ENCODE measurements around the gene SURF4.
A peak's percentile ranks its signal among the peaks of the same experiment; 100 is the strongest.

Gene SURF4

DNA sequence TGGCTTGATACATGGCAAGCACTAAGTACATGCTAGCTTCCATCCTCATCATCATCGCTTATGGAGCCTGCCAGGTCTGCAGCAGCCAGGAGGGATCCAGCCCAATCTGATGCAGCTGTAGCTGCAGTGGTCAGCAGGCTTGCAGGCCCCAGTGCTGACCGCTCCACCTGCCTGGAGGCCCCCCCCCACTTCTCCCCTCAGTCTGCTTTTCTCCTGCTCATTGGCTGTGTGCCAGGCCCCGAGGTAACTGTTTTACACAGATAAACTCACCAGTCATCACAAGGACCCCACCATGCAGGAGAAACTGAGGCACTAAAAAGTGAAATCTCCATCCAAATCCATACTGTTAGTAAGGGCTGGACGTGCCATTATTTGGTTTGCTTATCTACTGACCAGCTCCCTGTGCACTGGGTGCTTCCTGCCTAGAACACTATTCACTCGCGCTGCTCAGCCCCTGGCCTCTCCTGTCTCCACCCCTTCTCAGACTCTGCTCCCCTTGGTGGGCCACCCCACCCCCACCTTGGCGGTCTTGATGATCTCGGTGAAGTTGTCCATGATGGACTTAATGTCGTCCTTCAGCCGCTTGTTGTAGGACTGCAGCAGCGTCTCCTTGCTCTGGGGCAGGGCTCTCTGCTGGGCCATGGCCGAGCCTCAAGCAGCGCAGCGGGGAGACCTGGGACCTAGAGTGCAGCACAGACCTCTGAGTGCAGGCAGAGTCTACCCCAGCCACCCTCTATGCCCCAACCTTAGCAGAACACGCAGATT is 29.7 kb downstream of the SURF4 start:
- H3K27me3 ChIP-seq (ENCODE audit: control insufficient read depth in 2 of 2, insufficient read depth in 2 of 2, low read length in 2 of 2): no peaks in the 10 kb centered on the region
- H3K27ac ChIP-seq (ENCODE audit: low read depth in 2 of 2, low read length in 2 of 2): peak overlapping the region in 1 of 2 donors; percentile 88
- H3K9ac ChIP-seq (ENCODE audit: low read depth in 1 of 2, low read length in 2 of 2): peak overlapping the region; percentile 68 to 84
- peak overlapping the region; percentile 89 to 95 for H3K4me3 ChIP-seq (ENCODE audit: low read length in 2 of 2)
- peaks cover 18 to 26% of the 10 kb centered on the region in 2 donors for H3K4me1 ChIP-seq (ENCODE audit: control insufficient read depth in 2 of 2, insufficient read depth in 2 of 2, low read length in 2 of 2)
- peaks cover 48 to 61% of the 10 kb centered on the region in 2 donors for H3K36me3 ChIP-seq (ENCODE audit: control insufficient read depth in 2 of 2, insufficient read depth in 2 of 2, low read length in 2 of 2)
- no peaks in the 10 kb centered on the region for H3K9me3 ChIP-seq (ENCODE audit: control insufficient read depth in 2 of 2, low read length in 2 of 2)

DNA sequence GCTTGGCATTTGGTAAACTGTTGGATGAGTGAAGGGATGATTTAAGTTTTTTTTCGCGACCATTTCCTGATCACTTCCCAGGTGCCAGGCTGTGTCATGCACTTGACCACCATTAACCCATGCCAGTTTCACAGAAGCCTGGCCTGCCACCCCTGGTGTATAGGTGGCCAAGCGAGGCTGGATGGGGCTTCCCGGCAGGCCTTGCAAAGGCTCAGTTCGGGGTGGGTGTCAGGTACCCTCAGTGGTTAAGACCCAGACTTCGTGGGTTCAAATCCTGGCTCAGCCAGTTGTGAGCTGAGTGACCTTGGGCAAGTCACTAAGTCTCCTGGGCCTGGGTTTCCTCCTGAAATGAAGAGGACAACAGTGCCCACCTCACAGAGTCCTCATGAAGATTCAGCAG is 30.3 kb downstream of the SURF4 start:
- Histone ChIP-seq H3K9me3 (ENCODE audit: control insufficient read depth in 2 of 2, low read length in 2 of 2) (no peaks in the 10 kb centered on the region), H3K9ac (ENCODE audit: low read depth in 1 of 2, low read length in 2 of 2) (no peak overlapping the region), H3K36me3 (ENCODE audit: control insufficient read depth in 2 of 2, insufficient read depth in 2 of 2, low read length in 2 of 2) (peaks cover 42 to 61% of the 10 kb centered on the region in 2 donors), H3K27me3 (ENCODE audit: control insufficient read depth in 2 of 2, insufficient read depth in 2 of 2, low read length in 2 of 2) (no peaks in the 10 kb centered on the region), H3K27ac (ENCODE audit: low read depth in 2 of 2, low read length in 2 of 2) (no peak overlapping the region), H3K4me1 (ENCODE audit: control insufficient read depth in 2 of 2, insufficient read depth in 2 of 2, low read length in 2 of 2) (peaks cover 18 to 26% of the 10 kb centered on the region in 2 donors), H3K4me3 (ENCODE audit: low read length in 2 of 2) (no peak overlapping the region)

GRCh38 chr9:133344979-133345378 is 30.9 kb downstream of the SURF4 start:
- H3K9ac ChIP-seq (ENCODE audit: low read depth in 1 of 2, low read length in 2 of 2): no peak overlapping the region
- peaks cover 18 to 26% of the 10 kb centered on the region in 2 donors for H3K4me1 ChIP-seq (ENCODE audit: control insufficient read depth in 2 of 2, insufficient read depth in 2 of 2, low read length in 2 of 2)
- peaks cover 36 to 61% of the 10 kb centered on the region in 2 donors for H3K36me3 ChIP-seq (ENCODE audit: control insufficient read depth in 2 of 2, insufficient read depth in 2 of 2, low read length in 2 of 2)
- no peak overlapping the region for H3K27ac ChIP-seq (ENCODE audit: low read depth in 2 of 2, low read length in 2 of 2)
- no peak overlapping the region for H3K4me3 ChIP-seq (ENCODE audit: low read length in 2 of 2)
- H3K9me3 ChIP-seq (ENCODE audit: control insufficient read depth in 2 of 2, low read length in 2 of 2): no peaks in the 10 kb centered on the region
- no peaks in the 10 kb centered on the region for H3K27me3 ChIP-seq (ENCODE audit: control insufficient read depth in 2 of 2, insufficient read depth in 2 of 2, low read length in 2 of 2)

GRCh38 chr9:133344071-133344470 is 31.8 kb downstream of the SURF4 start:
- H3K36me3 ChIP-seq (ENCODE audit: control insufficient read depth in 2 of 2, insufficient read depth in 2 of 2, low read length in 2 of 2): peaks cover 27 to 56% of the 10 kb centered on the region in 2 donors
- H3K9me3 ChIP-seq (ENCODE audit: control insufficient read depth in 2 of 2, low read length in 2 of 2): no peaks in the 10 kb centered on the region
- H3K4me1 ChIP-seq (ENCODE audit: control insufficient read depth in 2 of 2, insufficient read depth in 2 of 2, low read length in 2 of 2): peaks cover 12 to 21% of the 10 kb centered on the region in 2 donors

GRCh38 chr9:133342570-133342969 is 33.3 kb downstream of the SURF4 start:
- Histone ChIP-seq H3K4me3 (ENCODE audit: low read length in 2 of 2) (no peak overlapping the region), H3K4me1 (ENCODE audit: control insufficient read depth in 2 of 2, insufficient read depth in 2 of 2, low read length in 2 of 2) (peaks cover 10 to 15% of the 10 kb centered on the region in 2 donors), H3K27ac (ENCODE audit: low read depth in 2 of 2, low read length in 2 of 2) (no peak overlapping the region), H3K9me3 (ENCODE audit: control insufficient read depth in 2 of 2, low read length in 2 of 2) (no peaks in the 10 kb centered on the region), H3K36me3 (ENCODE audit: control insufficient read depth in 2 of 2, insufficient read depth in 2 of 2, low read length in 2 of 2) (peaks cover 26 to 55% of the 10 kb centered on the region in 2 donors), H3K27me3 (ENCODE audit: control insufficient read depth in 2 of 2, insufficient read depth in 2 of 2, low read length in 2 of 2) (no peaks in the 10 kb centered on the region), H3K9ac (ENCODE audit: low read depth in 1 of 2, low read length in 2 of 2) (no peak overlapping the region)

More at GRCh38 chr9:133344071-133344470, 31.8 kb downstream of the SURF4 start:
- no peak overlapping the region for H3K4me3 ChIP-seq (ENCODE audit: low read length in 2 of 2)
- H3K27ac ChIP-seq (ENCODE audit: low read depth in 2 of 2, low read length in 2 of 2): no peak overlapping the region
- no peak overlapping the region for H3K9ac ChIP-seq (ENCODE audit: low read depth in 1 of 2, low read length in 2 of 2)
- H3K27me3 ChIP-seq (ENCODE audit: control insufficient read depth in 2 of 2, insufficient read depth in 2 of 2, low read length in 2 of 2): no peaks in the 10 kb centered on the region

DNA sequence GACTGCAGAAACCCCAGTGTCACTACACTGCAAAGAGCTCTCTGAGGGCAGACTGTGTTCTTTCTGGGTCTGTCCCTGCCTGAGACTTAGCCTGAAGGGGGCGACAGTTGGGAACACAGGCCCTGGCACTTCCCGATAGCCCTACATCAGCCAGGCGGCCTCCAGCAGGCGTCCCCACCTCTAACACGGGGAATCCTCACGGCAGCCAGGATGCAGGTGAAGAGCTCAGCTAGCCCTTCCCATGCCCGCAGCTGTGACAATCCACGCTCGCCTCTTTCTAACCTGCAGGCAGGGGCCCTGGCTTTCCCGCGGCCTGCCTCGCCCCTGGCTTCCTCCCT is 33.8 kb downstream of the SURF4 start:
- no peak overlapping the region for H3K9ac ChIP-seq (ENCODE audit: low read depth in 1 of 2, low read length in 2 of 2)
- no peaks in the 10 kb centered on the region for H3K9me3 ChIP-seq (ENCODE audit: control insufficient read depth in 2 of 2, low read length in 2 of 2)
- peaks cover 26 to 55% of the 10 kb centered on the region in 2 donors for H3K36me3 ChIP-seq (ENCODE audit: control insufficient read depth in 2 of 2, insufficient read depth in 2 of 2, low read length in 2 of 2)
- H3K4me1 ChIP-seq (ENCODE audit: control insufficient read depth in 2 of 2, insufficient read depth in 2 of 2, low read length in 2 of 2): peaks cover 10 to 14% of the 10 kb centered on the region in 2 donors
- H3K27me3 ChIP-seq (ENCODE audit: control insufficient read depth in 2 of 2, insufficient read depth in 2 of 2, low read length in 2 of 2): no peaks in the 10 kb centered on the region
- H3K4me3 ChIP-seq (ENCODE audit: low read length in 2 of 2): no peak overlapping the region
- peak overlapping the region; percentile 5 to 43 for H3K27ac ChIP-seq (ENCODE audit: low read depth in 2 of 2, low read length in 2 of 2)

- Histone ChIP-seq H3K36me3 (ENCODE audit: control insufficient read depth in 2 of 2, insufficient read depth in 2 of 2, low read length in 2 of 2) (peaks cover 26 to 55% of the 10 kb centered on the region in 2 donors), H3K9me3 (ENCODE audit: control insufficient read depth in 2 of 2, low read length in 2 of 2) (no peaks in the 10 kb centered on the region), H3K4me1 (ENCODE audit: control insufficient read depth in 2 of 2, insufficient read depth in 2 of 2, low read length in 2 of 2) (peaks cover 6 to 10% of the 10 kb centered on the region in 2 donors), H3K9ac (ENCODE audit: low read depth in 1 of 2, low read length in 2 of 2) (no peak overlapping the region), H3K27me3 (ENCODE audit: control insufficient read depth in 2 of 2, insufficient read depth in 2 of 2, low read length in 2 of 2) (no peaks in the 10 kb centered on the region), H3K27ac (ENCODE audit: low read depth in 2 of 2, low read length in 2 of 2) (peak overlapping the region in 1 of 2 donors; percentile 43), H3K4me3 (ENCODE audit: low read length in 2 of 2) (no peak overlapping the region)
These were observed 34.3 kb downstream of the SURF4 start for GRCh38 chr9:133341369-133342068.

GRCh38 chr9:133340916-133341315 is 34.9 kb downstream of the SURF4 start:
- Histone ChIP-seq H3K9me3 (ENCODE audit: control insufficient read depth in 2 of 2, low read length in 2 of 2) (no peaks in the 10 kb centered on the region), H3K36me3 (ENCODE audit: control insufficient read depth in 2 of 2, insufficient read depth in 2 of 2, low read length in 2 of 2) (peaks cover 26 to 54% of the 10 kb centered on the region in 2 donors), H3K27me3 (ENCODE audit: control insufficient read depth in 2 of 2, insufficient read depth in 2 of 2, low read length in 2 of 2) (no peaks in the 10 kb centered on the region), H3K4me1 (ENCODE audit: control insufficient read depth in 2 of 2, insufficient read depth in 2 of 2, low read length in 2 of 2) (peaks cover 5 to 11% of the 10 kb centered on the region in 2 donors), H3K27ac (ENCODE audit: low read depth in 2 of 2, low read length in 2 of 2) (peak overlapping the region in 1 of 2 donors; percentile 43), H3K9ac (ENCODE audit: low read depth in 1 of 2, low read length in 2 of 2) (no peak overlapping the region), H3K4me3 (ENCODE audit: low read length in 2 of 2) (peak overlapping the region in 1 of 2 donors; percentile 13)

DNA sequence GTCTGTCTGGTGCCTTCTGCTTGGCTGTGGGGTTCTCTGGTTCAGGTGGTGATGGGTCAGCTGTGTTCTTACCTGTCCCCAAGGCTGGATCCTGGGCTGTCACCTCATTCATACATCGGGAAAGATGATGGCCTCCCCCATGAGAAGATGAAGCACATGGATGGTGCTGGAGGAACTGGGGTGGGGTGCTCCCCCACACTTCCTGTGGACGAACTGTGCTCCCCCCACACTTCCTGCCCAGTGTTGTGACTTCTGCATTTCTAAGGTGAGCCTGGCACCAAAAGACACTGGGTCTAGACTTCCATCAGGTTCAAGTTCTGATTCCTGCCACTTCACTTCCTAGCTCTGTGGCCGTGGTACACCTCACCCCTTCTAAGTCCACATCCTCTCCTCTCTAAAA is 35.6 kb downstream of the SURF4 start:
- Histone ChIP-seq H3K4me3 (ENCODE audit: low read length in 2 of 2) (no peak overlapping the region), H3K36me3 (ENCODE audit: control insufficient read depth in 2 of 2, insufficient read depth in 2 of 2, low read length in 2 of 2) (peaks cover 23 to 47% of the 10 kb centered on the region in 2 donors), H3K27me3 (ENCODE audit: control insufficient read depth in 2 of 2, insufficient read depth in 2 of 2, low read length in 2 of 2) (no peaks in the 10 kb centered on the region), H3K9me3 (ENCODE audit: control insufficient read depth in 2 of 2, low read length in 2 of 2) (no peaks in the 10 kb centered on the region), H3K9ac (ENCODE audit: low read depth in 1 of 2, low read length in 2 of 2) (no peak overlapping the region), H3K27ac (ENCODE audit: low read depth in 2 of 2, low read length in 2 of 2) (no peak overlapping the region), H3K4me1 (ENCODE audit: control insufficient read depth in 2 of 2, insufficient read depth in 2 of 2, low read length in 2 of 2) (peaks cover 5 to 11% of the 10 kb centered on the region in 2 donors)

GRCh38 chr9:133339641-133340040 is 36.2 kb downstream of the SURF4 start:
- no peak overlapping the region for H3K27ac ChIP-seq (ENCODE audit: low read depth in 2 of 2, low read length in 2 of 2)
- H3K27me3 ChIP-seq (ENCODE audit: control insufficient read depth in 2 of 2, insufficient read depth in 2 of 2, low read length in 2 of 2): no peaks in the 10 kb centered on the region
- no peak overlapping the region for H3K4me3 ChIP-seq (ENCODE audit: low read length in 2 of 2)
- H3K4me1 ChIP-seq (ENCODE audit: control insufficient read depth in 2 of 2, insufficient read depth in 2 of 2, low read length in 2 of 2): peaks cover 7 to 14% of the 10 kb centered on the region in 2 donors
- peaks cover 17 to 41% of the 10 kb centered on the region in 2 donors for H3K36me3 ChIP-seq (ENCODE audit: control insufficient read depth in 2 of 2, insufficient read depth in 2 of 2, low read length in 2 of 2)
- H3K9me3 ChIP-seq (ENCODE audit: control insufficient read depth in 2 of 2, low read length in 2 of 2): no peaks in the 10 kb centered on the region
- H3K9ac ChIP-seq (ENCODE audit: low read depth in 1 of 2, low read length in 2 of 2): no peak overlapping the region
